ENCODE measurements around the gene ATOH1. TPM values are rescaled to one million over a fixed set of nuclear protein-coding genes. Genes with fewer than 3 reads are reported as not detected.
A peak's percentile ranks its signal among the peaks of the same experiment; 100 is the strongest.

ATOH1 gene, protein sequence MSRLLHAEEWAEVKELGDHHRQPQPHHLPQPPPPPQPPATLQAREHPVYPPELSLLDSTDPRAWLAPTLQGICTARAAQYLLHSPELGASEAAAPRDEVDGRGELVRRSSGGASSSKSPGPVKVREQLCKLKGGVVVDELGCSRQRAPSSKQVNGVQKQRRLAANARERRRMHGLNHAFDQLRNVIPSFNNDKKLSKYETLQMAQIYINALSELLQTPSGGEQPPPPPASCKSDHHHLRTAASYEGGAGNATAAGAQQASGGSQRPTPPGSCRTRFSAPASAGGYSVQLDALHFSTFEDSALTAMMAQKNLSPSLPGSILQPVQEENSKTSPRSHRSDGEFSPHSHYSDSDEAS
- total RNA-seq: not detected

DNA sequence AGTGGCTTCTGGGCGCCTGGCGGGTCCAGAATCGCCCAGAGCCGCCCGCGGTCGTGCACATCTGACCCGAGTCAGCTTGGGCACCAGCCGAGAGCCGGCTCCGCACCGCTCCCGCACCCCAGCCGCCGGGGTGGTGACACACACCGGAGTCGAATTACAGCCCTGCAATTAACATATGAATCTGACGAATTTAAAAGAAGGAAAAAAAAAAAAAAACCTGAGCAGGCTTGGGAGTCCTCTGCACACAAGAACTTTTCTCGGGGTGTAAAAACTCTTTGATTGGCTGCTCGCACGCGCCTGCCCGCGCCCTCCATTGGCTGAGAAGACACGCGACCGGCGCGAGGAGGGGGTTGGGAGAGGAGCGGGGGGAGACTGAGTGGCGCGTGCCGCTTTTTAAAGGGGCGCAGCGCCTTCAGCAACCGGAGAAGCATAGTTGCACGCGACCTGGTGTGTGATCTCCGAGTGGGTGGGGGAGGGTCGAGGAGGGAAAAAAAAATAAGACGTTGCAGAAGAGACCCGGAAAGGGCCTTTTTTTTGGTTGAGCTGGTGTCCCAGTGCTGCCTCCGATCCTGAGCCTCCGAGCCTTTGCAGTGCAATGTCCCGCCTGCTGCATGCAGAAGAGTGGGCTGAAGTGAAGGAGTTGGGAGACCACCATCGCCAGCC lies at the start of gene ATOH1:
ATOH1 (plus strand) TSS at position 422 of the 663 bp plus-strand sequence; CDS start at position 596, 174 bp downstream.
- ATAC-seq (no peak), DNase-seq (no peak)
- CTCF ChIA-PET: interaction anchor here (0.9 kb wide), 1 partner anchor 59 kb away, joined by 3 read pairs; no protein-coding TSS in a partner anchor
- peaks cover 74% of the 10 kb centered on the region for H3K27me3 Mint-ChIP-seq
- H3K36me3 Mint-ChIP-seq (ENCODE audit: low read depth): peaks cover 2% of the 10 kb centered on the region
- no peaks in the 10 kb centered on the region for H3K9me3 Mint-ChIP-seq
- intact Hi-C loops (cut with micrococcal nuclease): no loop called here
- H3K4me3 Mint-ChIP-seq: peak within 1 kb of the TSS; percentile 5
- H3K4me1 Mint-ChIP-seq (ENCODE audit: low read depth): peaks cover 13% of the 10 kb centered on the region
- no peak within 1 kb of the TSS for H3K27ac Mint-ChIP-seq
- TF ChIP-seq, protein P1, sequence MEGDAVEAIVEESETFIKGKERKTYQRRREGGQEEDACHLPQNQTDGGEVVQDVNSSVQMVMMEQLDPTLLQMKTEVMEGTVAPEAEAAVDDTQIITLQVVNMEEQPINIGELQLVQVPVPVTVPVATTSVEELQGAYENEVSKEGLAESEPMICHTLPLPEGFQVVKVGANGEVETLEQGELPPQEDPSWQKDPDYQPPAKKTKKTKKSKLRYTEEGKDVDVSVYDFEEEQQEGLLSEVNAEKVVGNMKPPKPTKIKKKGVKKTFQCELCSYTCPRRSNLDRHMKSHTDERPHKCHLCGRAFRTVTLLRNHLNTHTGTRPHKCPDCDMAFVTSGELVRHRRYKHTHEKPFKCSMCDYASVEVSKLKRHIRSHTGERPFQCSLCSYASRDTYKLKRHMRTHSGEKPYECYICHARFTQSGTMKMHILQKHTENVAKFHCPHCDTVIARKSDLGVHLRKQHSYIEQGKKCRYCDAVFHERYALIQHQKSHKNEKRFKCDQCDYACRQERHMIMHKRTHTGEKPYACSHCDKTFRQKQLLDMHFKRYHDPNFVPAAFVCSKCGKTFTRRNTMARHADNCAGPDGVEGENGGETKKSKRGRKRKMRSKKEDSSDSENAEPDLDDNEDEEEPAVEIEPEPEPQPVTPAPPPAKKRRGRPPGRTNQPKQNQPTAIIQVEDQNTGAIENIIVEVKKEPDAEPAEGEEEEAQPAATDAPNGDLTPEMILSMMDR (IDR thresholded peaks at IDR 0.05): no peak
- POLR2A ChIA-PET: no interaction called here

DNA sequence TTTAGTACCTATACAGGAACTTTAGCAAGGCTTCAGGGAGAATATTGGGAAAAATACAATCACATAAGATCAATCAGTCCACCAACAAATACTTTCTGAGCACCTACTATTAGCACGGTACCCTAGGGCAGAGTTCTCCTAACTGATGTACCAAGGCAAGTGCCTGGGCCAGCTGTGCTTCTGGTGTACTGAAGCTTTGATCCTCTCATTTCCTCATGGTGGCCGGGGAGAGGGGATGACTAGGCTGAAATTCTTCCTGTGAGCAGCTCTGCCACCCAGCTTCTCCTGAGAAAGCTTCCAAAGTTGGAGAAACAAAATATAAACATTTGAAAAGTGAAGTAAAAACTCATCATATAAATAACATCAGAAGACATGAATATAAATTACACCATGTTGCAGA lies 49.3 kb upstream of the ATOH1 start:
- Mint-ChIP-seq H3K4me1 (ENCODE audit: low read depth) (no peaks in the 10 kb centered on the region), H3K9me3 (no peaks in the 10 kb centered on the region), H3K4me3 (no peak overlapping the region), H3K27me3 (no peaks in the 10 kb centered on the region), H3K36me3 (ENCODE audit: low read depth) (no peaks in the 10 kb centered on the region), H3K27ac (no peak overlapping the region)
- no peak for ATAC-seq
- CTCF ChIA-PET: no interaction called here
- intact Hi-C loops (cut with micrococcal nuclease): no loop called here
- POLR2A ChIA-PET: no interaction called here
- TF ChIP-seq, protein P1 (IDR thresholded peaks at IDR 0.05): no peak
- no peak for DNase-seq

DNA sequence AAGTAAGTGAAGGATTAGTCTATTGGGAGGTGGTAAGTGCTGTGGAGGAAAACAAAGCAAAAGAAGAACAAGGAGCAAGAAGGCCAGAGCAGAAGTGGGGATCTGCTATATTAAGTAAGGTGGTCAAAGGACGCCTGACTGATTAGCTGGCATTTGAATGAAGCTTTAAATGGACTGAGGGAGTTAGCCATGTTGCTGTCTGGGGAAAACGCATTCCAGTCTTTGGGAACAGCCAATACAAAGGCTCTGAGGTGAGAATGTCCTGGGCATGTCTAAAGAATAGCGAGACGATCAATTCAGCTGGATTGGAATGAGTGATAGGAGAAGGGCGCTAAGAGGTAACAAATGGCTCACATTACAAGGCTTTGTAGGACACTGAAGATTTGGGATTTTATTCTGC lies 48.5 kb upstream of the ATOH1 start:
- intact Hi-C loops (cut with micrococcal nuclease): no loop called here
- CTCF ChIA-PET: no interaction called here
- TF ChIP-seq, protein P1 (IDR thresholded peaks at IDR 0.05): no peak
- POLR2A ChIA-PET: no interaction called here
- Mint-ChIP-seq H3K4me3 (no peak overlapping the region), H3K36me3 (ENCODE audit: low read depth) (no peaks in the 10 kb centered on the region), H3K4me1 (ENCODE audit: low read depth) (no peaks in the 10 kb centered on the region), H3K27ac (no peak overlapping the region), H3K9me3 (no peaks in the 10 kb centered on the region), H3K27me3 (no peaks in the 10 kb centered on the region)
- no peak for DNase-seq
- no peak for ATAC-seq

DNA sequence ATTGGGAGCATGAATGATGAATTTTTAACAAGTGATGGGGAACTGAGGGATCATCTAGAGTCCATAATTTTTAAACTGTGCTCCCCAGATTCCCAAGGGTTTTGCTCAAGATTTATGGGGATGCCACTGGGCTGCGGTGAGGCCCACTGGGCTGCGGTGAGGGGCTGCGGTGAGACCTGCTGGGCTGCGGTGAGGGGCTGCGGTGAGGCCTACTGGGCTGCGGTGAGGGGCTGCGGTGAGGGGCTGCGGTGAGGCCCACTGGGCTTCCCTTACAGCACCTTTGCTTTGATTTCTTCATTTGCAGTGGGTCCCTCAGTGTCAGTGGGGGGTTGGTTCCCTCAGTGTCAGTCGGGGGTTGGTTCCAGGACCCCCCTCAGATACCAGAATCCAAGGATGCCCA lies 47.4 kb upstream of the ATOH1 start:
- POLR2A ChIA-PET: no interaction called here
- H3K4me3 Mint-ChIP-seq: no peak overlapping the region
- ATAC-seq: no peak
- CTCF ChIA-PET: interaction anchor here (0.7 kb wide), 1 partner anchor 8 kb away, joined by 3 read pairs; no protein-coding TSS in a partner anchor
- DNase-seq: no peak
- no peak overlapping the region for H3K27ac Mint-ChIP-seq
- no peaks in the 10 kb centered on the region for H3K4me1 Mint-ChIP-seq (ENCODE audit: low read depth)
- no peaks in the 10 kb centered on the region for H3K27me3 Mint-ChIP-seq
- no peaks in the 10 kb centered on the region for H3K9me3 Mint-ChIP-seq
- H3K36me3 Mint-ChIP-seq (ENCODE audit: low read depth): no peaks in the 10 kb centered on the region
- intact Hi-C loops (cut with micrococcal nuclease): no loop called here
- TF ChIP-seq, protein P1 (IDR thresholded peaks at IDR 0.05): no peak

DNA sequence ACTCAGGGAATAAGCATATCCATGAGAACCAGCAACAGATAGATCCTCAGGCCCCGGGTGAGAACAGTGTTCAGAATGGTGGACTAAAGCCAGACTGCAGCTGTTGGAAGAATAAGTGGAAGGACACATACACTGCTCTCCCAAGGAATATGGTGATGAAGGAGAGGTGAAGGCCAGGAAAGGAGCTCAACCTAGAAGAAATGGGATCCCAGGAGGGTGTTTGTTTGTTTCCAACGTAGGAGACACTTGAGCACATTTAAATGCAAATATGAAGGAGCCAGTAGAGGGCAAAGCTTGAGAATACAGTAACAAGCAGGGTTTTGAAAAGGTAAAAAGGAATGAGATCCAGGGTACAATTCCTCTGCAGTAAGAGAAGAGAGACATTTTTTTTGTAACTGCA lies 42.4 kb upstream of the ATOH1 start:
- TF ChIP-seq, protein P1 (IDR thresholded peaks at IDR 0.05): no peak
- Mint-ChIP-seq H3K4me3 (no peak overlapping the region), H3K9me3 (no peaks in the 10 kb centered on the region), H3K27me3 (no peaks in the 10 kb centered on the region), H3K4me1 (ENCODE audit: low read depth) (no peaks in the 10 kb centered on the region), H3K36me3 (ENCODE audit: low read depth) (no peaks in the 10 kb centered on the region), H3K27ac (no peak overlapping the region)
- intact Hi-C loops (cut with micrococcal nuclease): no loop called here
- ChIA-PET POLR2A (no interaction called here), CTCF (no interaction called here)
- DNase-seq (no peak), ATAC-seq (no peak)

Data from activated CD8-positive, alpha-beta T cell treated with anti-CD3 and anti-CD28 coated beads for 36 hours (primary cell).